ENCODE data around the gene LYZL4.

Gene LYZL4

GRCh38 chr3:42369832-42370231 lies 40.6 kb downstream of the LYZL4 start:
- no peak for DNase-seq

GRCh38 chr3:42369304-42369703 lies 41.1 kb downstream of the LYZL4 start:
- no peak for DNase-seq

DNA sequence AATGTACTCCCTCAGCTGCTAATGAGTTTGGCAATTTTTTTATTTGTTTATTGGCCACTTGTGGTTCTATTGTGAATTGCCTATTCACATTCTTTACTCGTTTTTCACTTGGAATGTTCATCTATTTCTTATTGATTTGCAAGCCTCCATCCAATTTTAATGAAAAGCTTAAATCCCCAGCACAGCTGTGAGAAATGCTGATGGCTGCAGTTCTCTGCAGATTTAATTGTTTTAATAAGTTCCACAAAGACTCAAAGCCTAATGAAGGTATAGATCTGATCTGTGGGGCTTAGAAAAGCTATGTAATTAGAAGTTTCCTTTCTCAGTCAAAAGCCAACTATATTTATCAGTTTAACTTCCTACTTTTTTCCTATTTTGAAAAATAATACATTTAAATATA lies 41.5 kb downstream of the LYZL4 start:
- DNase-seq, result no peak

DNA sequence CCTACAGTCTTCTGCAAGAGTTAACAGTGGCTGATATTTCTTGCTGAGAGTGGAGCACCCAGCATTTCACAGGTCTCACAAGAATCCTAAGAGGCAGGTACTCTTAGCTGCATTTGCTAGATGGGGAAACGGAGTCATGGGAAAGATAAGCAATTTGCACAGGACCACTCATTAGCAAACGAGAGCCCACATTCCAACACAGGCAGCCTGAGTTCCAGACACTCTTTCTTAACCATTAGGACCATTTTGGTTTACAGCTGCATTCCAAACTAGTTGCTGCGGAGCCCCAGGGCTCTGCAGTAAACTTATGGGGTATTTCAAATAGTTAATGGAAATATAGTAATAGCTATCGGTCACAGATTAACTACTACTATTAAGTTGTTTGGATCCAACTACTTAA lies 42.5 kb downstream of the LYZL4 start:
- no peak for DNase-seq

DNA sequence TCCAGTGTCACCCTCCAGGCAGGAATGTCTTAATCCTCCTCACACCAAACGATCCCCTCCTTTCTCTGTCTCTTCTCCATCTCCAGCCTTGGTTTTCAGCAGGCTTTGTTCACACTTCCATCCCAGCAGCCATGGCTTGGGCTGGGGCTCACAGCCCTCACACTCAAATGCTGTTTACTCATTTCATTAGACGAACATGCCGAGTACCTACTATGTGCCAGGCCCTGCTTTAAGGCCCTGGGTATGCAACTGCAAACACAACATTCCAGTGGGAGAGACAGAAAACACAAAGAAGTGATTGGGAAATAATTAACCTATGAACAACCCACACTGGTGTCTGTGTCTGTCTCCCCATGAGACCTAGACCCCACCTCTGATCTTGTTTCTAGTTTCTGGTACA lies 43.9 kb downstream of the LYZL4 start:
- no peak for DNase-seq

- no peak for DNase-seq
Measured at GRCh38 chr3:42357335-42357734, 53.1 kb downstream of the LYZL4 start.

GRCh38 chr3:42355612-42356011 lies 54.8 kb downstream of the LYZL4 start:
- no peak for DNase-seq

DNA sequence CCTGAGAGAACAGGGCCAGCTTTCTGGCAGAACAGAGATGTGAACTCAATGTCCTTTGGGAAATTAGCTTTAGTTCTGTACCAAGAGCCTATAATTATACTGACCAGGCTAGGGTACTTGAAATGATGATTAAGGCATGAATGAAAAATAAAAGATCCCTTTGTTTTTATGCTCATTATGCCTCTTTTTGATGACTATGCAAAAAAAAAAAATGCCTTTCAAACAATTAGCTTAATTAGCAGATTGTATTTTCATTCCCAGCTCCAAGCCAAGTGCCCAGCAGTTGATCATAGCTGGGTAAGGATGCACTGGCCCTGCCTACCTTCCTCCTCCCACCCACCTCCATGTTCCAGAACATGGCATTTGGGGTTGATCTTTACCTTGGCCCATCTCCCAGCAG lies 56.8 kb downstream of the LYZL4 start:
- DNase-seq, result no peak

- no peak for DNase-seq
Measured at GRCh38 chr3:42351207-42351606, 59.2 kb downstream of the LYZL4 start.

- DNase-seq, result no peak
Measured at GRCh38 chr3:42349765-42350594, 60.4 kb downstream of the LYZL4 start.

DNA sequence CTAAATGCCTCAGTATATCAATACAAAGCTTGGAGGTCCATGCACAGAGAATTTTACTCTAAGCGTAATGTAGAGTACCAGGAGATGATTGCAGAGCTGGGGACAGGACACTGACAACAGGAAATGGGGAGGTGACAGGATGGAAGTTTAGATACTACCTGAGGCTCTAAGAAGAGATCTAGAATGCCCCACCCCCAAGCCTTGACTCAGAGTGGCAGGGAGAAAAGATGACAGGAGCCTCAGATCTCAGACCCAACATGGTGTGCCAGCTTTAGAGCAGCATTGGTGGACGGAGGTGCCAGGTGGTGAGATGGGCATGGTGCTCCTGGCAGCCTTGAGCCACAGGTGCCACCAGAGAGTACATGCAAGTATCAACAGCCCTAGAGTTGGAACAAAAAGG lies 62.5 kb downstream of the LYZL4 start:
- no peak for DNase-seq
